NCI-H187 treated with DMSO at 0.1 percent for 48 hours (cell line): ENCODE data around the gene CIITA.
"Not testable (repeated sequence)": the region's sequence is repeated elsewhere in the genome, so short reads cannot be mapped to it uniquely, and the experiment has no call there.

Experiments
- DNase-seq: peaks from one replicate; lab custom pipeline; 2025; lab: John Stamatoyannopoulos, UW

CIITA gene

GRCh38 chr16:10918294-10919002 lies 41.4 kb downstream of the CIITA start:
- DNase-seq: peak; percentile 19

GRCh38 chr16:10919003-10919351 lies 42.0 kb downstream of the CIITA start:
- no peak for DNase-seq

DNA sequence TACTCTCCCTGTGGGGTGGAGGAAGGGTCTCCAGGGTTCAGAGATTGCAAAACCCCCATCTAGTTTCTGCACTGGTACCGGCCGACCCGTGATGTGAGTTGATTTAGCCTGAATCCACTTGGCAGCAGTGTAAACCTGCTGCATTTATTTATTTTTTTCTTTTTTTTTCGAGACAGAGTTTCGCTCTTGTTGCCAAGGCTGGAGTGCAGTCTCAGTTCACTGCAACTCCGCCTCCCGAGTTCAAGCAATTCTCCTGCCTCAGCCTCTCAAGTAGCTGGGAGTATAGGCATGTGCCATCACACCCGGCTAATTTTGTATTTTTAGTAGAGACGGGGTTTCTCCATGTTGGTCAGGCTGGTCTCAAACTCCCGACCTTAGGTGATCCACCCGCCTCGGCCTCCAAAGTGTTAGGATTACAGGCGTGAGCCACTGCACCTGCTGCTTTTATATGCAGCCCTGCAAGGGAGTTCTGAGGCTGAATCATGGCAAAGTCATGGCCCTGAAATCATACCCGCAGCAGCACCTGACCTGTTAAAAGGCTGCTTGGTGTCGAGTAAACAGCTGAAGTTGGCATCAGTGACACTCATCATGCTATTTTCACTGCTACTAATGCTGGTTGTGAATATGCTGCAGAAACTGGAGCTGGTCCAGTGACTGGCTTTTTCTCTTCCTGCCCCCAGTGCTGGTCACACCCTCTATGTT lies 43.9 kb downstream of the CIITA start:
- DNase-seq: no peak

DNA sequence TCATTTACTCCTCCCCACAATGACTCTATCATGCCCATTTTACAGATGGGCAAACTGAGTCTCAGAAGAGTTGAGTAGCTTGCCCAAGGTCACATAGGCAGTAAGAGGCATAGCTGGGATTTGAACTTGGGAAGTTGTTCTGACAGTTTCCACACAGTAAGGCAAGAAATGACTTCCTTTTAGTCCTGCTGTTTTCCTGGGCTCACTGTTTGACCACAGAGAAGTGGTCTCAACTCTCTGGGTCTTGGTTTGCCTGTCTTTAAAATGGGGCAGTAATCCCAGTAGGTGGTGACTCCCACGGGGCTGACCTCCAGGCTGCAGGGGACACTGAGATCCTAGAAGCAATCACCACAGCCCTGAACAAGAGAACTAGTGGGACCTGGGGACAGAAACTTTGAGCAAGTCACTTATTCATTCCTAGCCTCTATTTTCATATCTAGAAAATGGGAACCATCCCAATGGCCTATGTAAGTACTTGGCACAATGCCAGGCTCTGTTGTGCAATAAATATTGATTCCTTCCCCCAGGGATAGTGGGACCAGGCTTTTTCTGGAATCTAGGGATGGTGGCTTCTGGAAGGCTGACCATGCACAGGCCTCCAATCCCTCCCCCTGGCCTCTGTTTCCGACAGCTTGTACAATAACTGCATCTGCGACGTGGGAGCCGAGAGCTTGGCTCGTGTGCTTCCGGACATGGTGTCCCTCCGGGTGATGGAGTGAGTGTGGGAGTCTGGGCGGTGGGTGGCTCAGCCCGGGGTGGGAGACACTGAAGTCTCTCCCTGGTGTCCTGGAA lies 44.7 kb downstream of the CIITA start:
- DNase-seq: no peak

GRCh38 chr16:10922328-10923145 lies 45.5 kb downstream of the CIITA start:
- DNase-seq: no peak

GRCh38 chr16:10923146-10923649 lies 46.2 kb downstream of the CIITA start:
- DNase-seq: no peak

DNA sequence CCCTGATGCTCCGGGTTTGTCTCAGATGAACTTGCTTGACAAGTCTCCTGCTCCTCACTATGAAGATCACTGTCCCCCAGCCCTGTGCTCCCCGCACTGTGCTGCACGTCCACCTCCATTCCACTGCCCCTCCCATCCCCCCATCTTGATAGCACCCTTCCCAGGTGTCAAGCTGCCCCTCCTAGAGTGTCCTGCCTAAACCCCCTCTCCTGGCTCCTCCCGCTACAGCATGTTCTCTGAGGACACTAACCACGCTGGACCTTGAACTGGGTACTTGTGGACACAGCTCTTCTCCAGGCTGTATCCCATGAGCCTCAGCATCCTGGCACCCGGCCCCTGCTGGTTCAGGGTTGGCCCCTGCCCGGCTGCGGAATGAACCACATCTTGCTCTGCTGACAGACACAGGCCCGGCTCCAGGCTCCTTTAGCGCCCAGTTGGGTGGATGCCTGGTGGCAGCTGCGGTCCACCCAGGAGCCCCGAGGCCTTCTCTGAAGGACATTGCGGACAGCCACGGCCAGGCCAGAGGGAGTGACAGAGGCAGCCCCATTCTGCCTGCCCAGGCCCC lies 46.7 kb downstream of the CIITA start:
- DNase-seq: no peak

- not testable (repeated sequence) for DNase-seq
Measured at GRCh38 chr16:10925285-10925684, 48.3 kb downstream of the CIITA start.

- no peak for DNase-seq
Measured at GRCh38 chr16:10926094-10926493, 49.1 kb downstream of the CIITA start.

DNA sequence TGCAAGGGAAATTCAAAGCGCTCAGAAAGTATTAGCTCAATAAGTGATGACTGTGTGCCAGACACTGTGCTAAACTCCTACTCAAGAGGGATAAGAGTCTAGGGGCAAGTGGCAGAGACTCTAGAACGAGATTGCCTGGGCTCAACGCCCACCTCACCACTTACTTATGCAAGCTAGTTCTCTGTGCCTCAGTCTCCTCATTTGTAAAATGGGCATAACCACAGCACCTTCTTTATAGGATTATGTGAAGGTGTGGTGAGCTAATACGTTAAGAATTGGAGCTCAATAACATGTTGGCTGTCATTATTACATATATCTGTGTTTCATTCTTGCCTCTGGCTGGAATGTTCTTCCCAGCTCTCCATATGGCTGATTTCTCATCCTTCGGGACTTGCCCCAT lies 49.9 kb downstream of the CIITA start:
- no peak for DNase-seq

DNA sequence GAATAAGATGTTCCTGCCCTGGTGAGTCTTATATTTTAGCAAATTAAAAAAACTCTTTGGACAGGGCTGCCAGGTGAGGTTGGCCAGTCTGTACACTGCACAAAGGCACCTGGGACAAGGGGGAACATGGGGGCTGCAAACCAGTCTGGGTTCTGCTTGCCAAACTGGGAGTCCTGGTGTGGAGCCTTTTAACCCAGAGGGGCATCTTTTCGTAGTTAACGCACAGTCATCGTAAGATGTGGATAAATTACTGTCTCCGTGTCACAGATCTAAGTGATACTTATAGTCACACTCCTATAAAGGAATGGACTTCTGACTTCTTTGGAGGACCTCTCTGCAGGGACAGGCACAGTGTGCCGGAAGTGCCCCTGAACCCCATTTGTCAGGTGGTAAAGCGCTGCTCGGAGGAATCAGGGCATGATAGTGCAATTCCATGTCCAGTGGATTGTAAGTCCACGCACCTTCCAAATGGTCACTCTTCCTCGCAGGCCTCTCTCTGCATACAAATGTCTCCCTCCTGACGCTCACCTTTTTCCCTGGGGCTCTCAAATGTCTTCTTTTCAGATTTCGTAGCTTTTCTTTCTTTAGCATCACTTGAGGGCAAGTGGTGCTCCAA lies 50.6 kb downstream of the CIITA start:
- DNase-seq: no peak

DNA sequence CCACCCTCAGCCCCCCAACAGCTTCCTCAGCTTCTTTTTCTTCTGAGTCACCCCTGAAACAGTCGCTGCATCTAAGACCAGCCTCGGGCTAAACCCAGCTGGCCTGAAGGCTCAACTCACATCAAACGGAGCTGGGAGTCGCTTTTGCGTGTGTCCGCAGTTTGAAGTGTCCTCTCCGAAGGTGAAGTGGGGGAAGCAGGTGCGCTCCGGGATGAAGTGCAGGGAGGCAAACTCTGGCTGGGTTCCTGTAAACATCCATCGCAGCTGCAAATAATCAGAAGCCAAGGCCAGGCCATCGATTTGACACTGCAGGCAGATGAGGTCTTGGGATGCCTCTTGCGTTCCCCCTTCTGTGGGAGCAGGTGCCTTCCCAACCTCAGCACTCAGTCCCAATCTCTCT lies 52.1 kb downstream of the CIITA start:
- peak; percentile 28 for DNase-seq

DNA sequence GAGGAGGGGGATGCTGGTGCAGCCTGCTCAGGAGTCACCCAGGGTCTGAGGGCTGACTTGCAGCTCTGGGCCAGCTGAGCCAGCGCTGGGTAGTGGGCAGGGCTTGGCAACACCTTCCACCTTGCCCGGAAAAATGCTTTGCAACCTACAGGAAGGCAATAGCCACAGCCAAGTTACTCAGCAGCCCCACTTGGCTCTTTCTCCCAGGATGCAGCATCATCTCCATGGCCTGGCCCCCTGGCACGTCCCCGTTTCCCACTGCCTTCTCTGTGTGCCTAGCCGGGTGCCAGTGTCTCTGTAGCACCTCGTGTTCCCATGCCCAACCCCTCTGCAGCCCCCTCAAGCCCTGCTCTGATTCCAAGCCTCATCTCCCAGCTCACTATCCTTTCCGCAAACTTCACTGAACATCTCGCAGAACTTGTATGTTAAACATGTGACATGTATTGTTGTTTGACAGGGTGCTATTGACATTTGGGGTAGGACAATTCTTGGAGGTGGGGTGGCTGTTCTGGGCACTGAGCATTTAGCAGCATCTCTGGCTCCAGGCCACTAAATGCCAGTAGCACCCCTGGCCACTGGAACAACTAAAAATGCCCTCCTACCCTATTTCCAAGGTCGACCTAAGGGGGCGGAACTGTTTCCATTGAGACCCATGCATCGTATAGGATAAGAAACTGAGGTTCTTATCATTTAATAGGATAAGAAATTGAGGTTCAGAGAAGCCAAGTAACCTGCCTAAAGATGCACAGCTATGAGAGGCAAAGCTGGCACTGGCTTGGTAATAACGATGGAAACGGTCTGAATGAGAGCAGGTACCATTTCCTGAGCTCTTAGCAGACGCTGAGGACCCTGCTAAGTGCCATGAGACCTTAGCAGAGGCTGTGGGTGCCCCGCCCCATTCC lies 53.1 kb downstream of the CIITA start:
- DNase-seq: no peak

GRCh38 chr16:10930755-10931093 lies 53.7 kb downstream of the CIITA start:
- DNase-seq: no peak

DNA sequence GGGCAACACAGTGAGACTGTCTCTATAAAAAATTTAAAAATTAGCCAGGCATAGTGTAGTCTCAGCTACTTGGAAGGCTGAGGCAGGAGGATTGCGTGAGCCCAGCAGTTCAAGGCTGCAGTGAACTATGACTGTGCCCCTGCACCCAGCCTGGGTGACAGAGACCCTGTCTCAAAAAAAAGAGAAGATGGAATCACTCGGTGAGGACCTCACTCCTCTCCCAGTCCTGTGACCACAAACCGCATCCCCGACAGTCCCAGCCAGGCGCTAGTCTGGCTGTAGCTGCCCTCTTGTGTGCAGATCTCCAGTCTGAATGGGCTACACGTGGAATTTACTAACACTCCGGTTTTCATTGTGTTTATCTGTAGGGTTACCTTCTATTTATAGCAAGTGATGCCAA lies 54.1 kb downstream of the CIITA start:
- DNase-seq: no peak

DNA sequence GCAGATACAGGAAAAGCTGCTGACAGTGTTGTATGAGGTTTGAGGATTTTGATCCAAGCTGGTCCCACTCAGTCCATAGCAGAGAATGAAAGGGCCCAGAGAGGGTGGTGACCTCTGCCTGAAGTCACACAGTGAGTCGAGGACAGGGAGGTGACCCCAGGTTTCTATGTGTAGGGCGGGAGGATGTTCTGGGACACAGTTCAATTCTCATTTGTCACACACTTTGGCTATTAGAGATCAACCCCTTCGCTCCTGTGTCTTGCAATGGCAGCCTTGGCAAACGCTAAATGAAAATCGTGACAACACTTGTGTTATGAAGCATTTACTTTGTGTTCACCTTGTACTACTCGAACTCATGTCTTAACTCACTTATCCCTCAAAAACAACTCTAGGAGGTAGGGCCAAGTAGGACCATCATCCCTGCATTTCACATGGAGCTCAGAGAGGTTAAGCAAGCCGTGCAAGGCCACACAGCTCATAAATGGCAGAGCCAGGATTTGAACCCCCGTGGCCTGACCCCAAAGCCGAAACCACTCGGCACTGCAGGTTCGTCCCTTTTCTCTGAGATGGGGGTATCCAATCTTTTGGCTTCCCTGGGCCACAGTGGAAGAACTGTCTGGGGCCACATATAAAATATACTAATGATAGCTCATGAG lies 55.1 kb downstream of the CIITA start:
- DNase-seq: no peak

- DNase-seq: no peak
Measured at GRCh38 chr16:10932959-10933710, 56.1 kb downstream of the CIITA start.

GRCh38 chr16:10933865-10934264 lies 56.9 kb downstream of the CIITA start:
- DNase-seq: no peak
